HG02798 (cell line): Measurements from ENCODE around the gene CSF3R.
A peak's percentile ranks its signal among the peaks of the same experiment; 100 is the strongest.

ENCODE experiments used
- ATAC-seq: cut with Tn5 transposase; IDR thresholded peaks from one replicate; pipeline ENCODE4 v1.9.1; 2021; ENCODE audit warnings: mild to moderate bottlenecking; ENCODE audit not compliant: unreplicated experiment, poor library complexity

Gene CSF3R

GRCh38 chr1:36463803-36464604, 18.7 kb downstream of the CSF3R start, which contains the start of gene MRPS15:
TSS of gene MRPS15 (minus strand) at chr1:36464384. CDS start at chr1:36464275, 109 bp downstream.
- ATAC-seq = peak; percentile 95

- no peak for ATAC-seq
These were observed 19.3 kb downstream of the CSF3R start for GRCh38 chr1:36463463-36463802.

- ATAC-seq = no peak
These were observed 23.8 kb downstream of the CSF3R start for GRCh38 chr1:36458910-36459309.

- ATAC-seq = no peak
These were observed 25.0 kb downstream of the CSF3R start for GRCh38 chr1:36457691-36458090.

- no peak for ATAC-seq
These were observed 26.3 kb downstream of the CSF3R start for GRCh38 chr1:36456391-36456928.

- ATAC-seq = no peak
These were observed 27.3 kb downstream of the CSF3R start for GRCh38 chr1:36455386-36455785.

- ATAC-seq = no peak
These were observed 28.9 kb downstream of the CSF3R start for GRCh38 chr1:36453600-36454388.

- ATAC-seq = no peak
These were observed 29.7 kb downstream of the CSF3R start for GRCh38 chr1:36453051-36453450.

- no peak for ATAC-seq
These were observed 31.8 kb downstream of the CSF3R start for GRCh38 chr1:36450919-36451305.

GRCh38 chr1:36450270-36450918, 32.3 kb downstream of the CSF3R start, which contains the start of gene OSCP1:
TSS of gene OSCP1 (minus strand) at chr1:36450451. CDS start at chr1:36450369, 82 bp downstream.
- ATAC-seq = peak; percentile 100

GRCh38 chr1:36448530-36449056, 34.1 kb downstream of the CSF3R start:
- no peak for ATAC-seq

GRCh38 chr1:36447450-36447849, 35.3 kb downstream of the CSF3R start:
- ATAC-seq = no peak

GRCh38 chr1:36446746-36447145, 36.0 kb downstream of the CSF3R start:
- no peak for ATAC-seq

GRCh38 chr1:36446271-36446670, 36.4 kb downstream of the CSF3R start:
- ATAC-seq = no peak

GRCh38 chr1:36443297-36443696, 39.4 kb downstream of the CSF3R start:
- no peak for ATAC-seq

GRCh38 chr1:36442337-36442736, 40.4 kb downstream of the CSF3R start:
- no peak for ATAC-seq

GRCh38 chr1:36440646-36441045, 42.1 kb downstream of the CSF3R start:
- ATAC-seq = no peak

- ATAC-seq = no peak
These were observed 42.7 kb downstream of the CSF3R start for GRCh38 chr1:36440044-36440443.

- ATAC-seq = no peak
These were observed 44.0 kb downstream of the CSF3R start for GRCh38 chr1:36438715-36439114.

- no peak for ATAC-seq
These were observed 45.9 kb downstream of the CSF3R start for GRCh38 chr1:36436821-36437220.
